Activated T-helper 17 cell treated with anti-CD3 and anti-CD28 coated beads, Interleukin-2, amount 50 U/mL, for 72 hours (primary cell): Measurements from ENCODE around the gene PSMD3. TPM values are rescaled to one million over a fixed set of nuclear protein-coding genes. Genes with fewer than 3 reads are reported as not detected.
"Not testable (repeated sequence)": the region's sequence is repeated elsewhere in the genome, so short reads cannot be mapped to it uniquely, and the experiment has no call there.

Experiments used
- ATAC-seq: fragments of 150-1000 bp; cut with Tn5 transposase; replicated peaks from 2 replicates; pipeline ENCODE4 v1.10.0; 2021; ENCODE audit warnings: mild to moderate bottlenecking, moderate library complexity
- H3K27ac Mint-ChIP-seq: one replicate; pipeline ENCODE4 v1.8.0; 2022; ENCODE audit warnings: mixed read lengths
- H3K27me3 Mint-ChIP-seq: one replicate; pipeline ENCODE4 v1.8.0; 2022; ENCODE audit warnings: mixed read lengths
- H3K36me3 Mint-ChIP-seq: one replicate; pipeline ENCODE4 v1.8.0; 2022; ENCODE audit warnings: low read depth, mild to moderate bottlenecking, mixed read lengths
- H3K4me1 Mint-ChIP-seq: one replicate; pipeline ENCODE4 v1.8.0; 2022; ENCODE audit warnings: mixed read lengths
- H3K4me3 Mint-ChIP-seq: one replicate; pipeline ENCODE4 v1.8.0; 2022; ENCODE audit warnings: mild to moderate bottlenecking, mixed read lengths
- H3K9me3 Mint-ChIP-seq: one replicate; pipeline ENCODE4 v1.8.0; 2022; ENCODE audit warnings: mixed read lengths
- total RNA-seq, 2 donors: library from RNA; stranded (reverse); gene quantifications; one replicate each; pipeline ENCODE4 v1.2.3, GENCODE V29; 2022

The PSMD3 gene
- total RNA-seq, 2 donors from 2014 or later, result 97.6 to 159 TPM

GRCh38 chr17:39996800-39997199 is 16.2 kb downstream of the PSMD3 start:
- ATAC-seq, result no peak
- H3K27ac Mint-ChIP-seq, result no peak overlapping the region
- no peak overlapping the region for H3K4me3 Mint-ChIP-seq
- no peaks in the 10 kb centered on the region for H3K9me3 Mint-ChIP-seq
- H3K4me1 Mint-ChIP-seq, result peaks cover 8% of the 10 kb centered on the region
- peaks cover 69% of the 10 kb centered on the region for H3K36me3 Mint-ChIP-seq
- no peaks in the 10 kb centered on the region for H3K27me3 Mint-ChIP-seq

GRCh38 chr17:39997543-39997942 is 16.9 kb downstream of the PSMD3 start:
- peaks cover 8% of the 10 kb centered on the region for H3K4me1 Mint-ChIP-seq
- no peak overlapping the region for H3K27ac Mint-ChIP-seq
- H3K27me3 Mint-ChIP-seq, result no peaks in the 10 kb centered on the region
- H3K4me3 Mint-ChIP-seq, result no peak overlapping the region
- peaks cover 61% of the 10 kb centered on the region for H3K36me3 Mint-ChIP-seq
- no peaks in the 10 kb centered on the region for H3K9me3 Mint-ChIP-seq
- no peak for ATAC-seq

- Mint-ChIP-seq H3K27ac (peak overlapping the region; percentile 20), H3K4me1 (peaks cover 7% of the 10 kb centered on the region), H3K9me3 (no peaks in the 10 kb centered on the region), H3K36me3 (peaks cover 46% of the 10 kb centered on the region), H3K27me3 (no peaks in the 10 kb centered on the region), H3K4me3 (no peak overlapping the region)
- no peak for ATAC-seq
Observed at GRCh38 chr17:39999067-39999466, 18.5 kb downstream of the PSMD3 start.

DNA sequence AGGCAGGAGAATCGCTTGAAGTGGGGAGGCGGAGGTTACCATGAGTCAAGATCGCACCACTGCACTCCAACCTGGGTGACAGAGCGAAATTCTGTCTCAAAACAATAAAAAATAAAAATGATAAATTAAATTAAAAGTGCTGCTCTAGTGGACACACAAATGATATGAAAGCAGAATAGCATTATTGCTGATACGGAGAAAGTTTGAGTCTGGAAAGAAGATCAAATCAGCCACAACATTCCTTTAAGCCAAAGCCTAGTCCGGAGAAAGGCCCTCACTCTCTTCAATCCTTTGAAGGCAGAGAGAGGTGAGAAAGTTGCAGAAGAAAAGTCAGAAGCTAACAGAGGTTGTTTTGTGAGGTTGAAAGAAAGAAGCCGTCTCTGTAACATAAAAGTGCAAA is 19.6 kb downstream of the PSMD3 start:
- no peak for ATAC-seq
- H3K27ac Mint-ChIP-seq, result no peak overlapping the region
- no peaks in the 10 kb centered on the region for H3K27me3 Mint-ChIP-seq
- H3K4me1 Mint-ChIP-seq, result peaks cover 3% of the 10 kb centered on the region
- H3K4me3 Mint-ChIP-seq, result no peak overlapping the region
- no peaks in the 10 kb centered on the region for H3K9me3 Mint-ChIP-seq
- peaks cover 35% of the 10 kb centered on the region for H3K36me3 Mint-ChIP-seq

DNA sequence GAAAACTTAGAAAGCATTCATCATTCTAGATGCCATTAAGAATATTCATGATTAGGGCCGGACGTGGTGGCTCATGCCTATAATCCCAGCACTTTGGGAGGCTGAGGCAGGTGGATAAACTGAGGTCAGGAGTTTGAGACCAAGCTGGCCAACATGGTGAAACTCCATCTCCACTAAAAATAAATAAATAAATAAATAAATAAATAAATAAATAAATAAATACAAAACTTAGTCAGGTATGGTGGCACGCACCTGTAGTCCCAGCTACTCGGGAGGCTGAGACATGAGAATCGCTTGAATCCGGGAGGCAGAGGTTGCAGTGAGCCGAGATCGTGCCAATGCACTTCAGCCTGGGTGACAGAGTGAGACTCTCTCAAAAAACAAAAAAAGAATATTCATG is 20.7 kb downstream of the PSMD3 start:
- peaks cover 23% of the 10 kb centered on the region for H3K36me3 Mint-ChIP-seq
- not testable (repeated sequence) for H3K27me3 Mint-ChIP-seq, ATAC-seq, H3K27ac Mint-ChIP-seq, H3K4me1 Mint-ChIP-seq, H3K4me3 Mint-ChIP-seq, H3K9me3 Mint-ChIP-seq

- Mint-ChIP-seq H3K9me3 (no peaks in the 10 kb centered on the region), H3K27me3 (no peaks in the 10 kb centered on the region)
Observed at GRCh38 chr17:40004072-40004471, 23.5 kb downstream of the PSMD3 start.

DNA sequence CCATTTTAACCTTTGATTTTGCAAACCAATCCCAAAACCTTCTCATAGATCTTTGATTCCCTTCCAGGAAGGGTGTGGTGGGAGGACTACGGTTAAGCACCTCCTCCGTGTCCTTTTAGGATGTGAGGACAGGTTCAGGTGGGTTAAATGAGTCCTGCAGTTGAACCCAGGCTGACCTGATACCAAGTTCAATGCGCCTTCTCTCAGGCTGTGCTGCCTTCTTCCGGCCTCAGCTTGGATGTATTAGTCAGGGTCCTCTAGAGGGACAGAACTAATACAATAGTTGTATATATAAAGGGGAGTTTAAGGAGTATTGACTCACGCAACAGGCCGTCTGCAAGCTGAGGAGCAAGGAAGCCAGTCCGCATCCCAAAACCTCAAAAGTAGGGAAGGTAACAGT is 24.1 kb downstream of the PSMD3 start:
- no peak for ATAC-seq
- H3K4me1 Mint-ChIP-seq, result no peaks in the 10 kb centered on the region
- H3K27me3 Mint-ChIP-seq, result no peaks in the 10 kb centered on the region
- H3K9me3 Mint-ChIP-seq, result no peaks in the 10 kb centered on the region
- no peak overlapping the region for H3K4me3 Mint-ChIP-seq
- H3K27ac Mint-ChIP-seq, result no peak overlapping the region
- no peaks in the 10 kb centered on the region for H3K36me3 Mint-ChIP-seq

More at GRCh38 chr17:40004072-40004471, 23.5 kb downstream of the PSMD3 start:
- Mint-ChIP-seq H3K4me3 (no peak overlapping the region), H3K27ac (no peak overlapping the region), H3K4me1 (no peaks in the 10 kb centered on the region), H3K36me3 (no peaks in the 10 kb centered on the region)
- no peak for ATAC-seq

DNA sequence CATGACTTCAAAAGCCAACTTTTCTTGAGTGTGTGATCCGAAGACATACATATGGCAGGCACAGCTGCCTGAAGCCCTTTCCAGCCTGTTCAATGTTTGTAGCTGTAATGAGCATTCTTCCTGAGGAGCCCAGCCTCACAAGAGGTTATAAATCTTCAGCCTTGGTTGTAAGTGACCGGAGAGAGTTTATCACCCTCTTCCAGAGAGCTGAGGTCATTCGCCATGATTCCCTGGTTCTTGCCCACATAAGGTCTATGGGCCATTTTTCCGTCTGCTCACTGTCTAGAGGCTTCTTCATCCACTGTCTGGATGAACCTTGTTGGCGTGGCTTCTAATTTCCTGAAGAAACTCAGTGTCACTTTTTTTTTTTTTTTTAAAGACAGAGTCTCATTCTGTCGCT is 24.9 kb downstream of the PSMD3 start:
- Mint-ChIP-seq H3K27ac (no peak overlapping the region), H3K4me1 (no peaks in the 10 kb centered on the region), H3K4me3 (no peak overlapping the region), H3K36me3 (no peaks in the 10 kb centered on the region), H3K9me3 (no peaks in the 10 kb centered on the region), H3K27me3 (no peaks in the 10 kb centered on the region)
- ATAC-seq, result no peak

DNA sequence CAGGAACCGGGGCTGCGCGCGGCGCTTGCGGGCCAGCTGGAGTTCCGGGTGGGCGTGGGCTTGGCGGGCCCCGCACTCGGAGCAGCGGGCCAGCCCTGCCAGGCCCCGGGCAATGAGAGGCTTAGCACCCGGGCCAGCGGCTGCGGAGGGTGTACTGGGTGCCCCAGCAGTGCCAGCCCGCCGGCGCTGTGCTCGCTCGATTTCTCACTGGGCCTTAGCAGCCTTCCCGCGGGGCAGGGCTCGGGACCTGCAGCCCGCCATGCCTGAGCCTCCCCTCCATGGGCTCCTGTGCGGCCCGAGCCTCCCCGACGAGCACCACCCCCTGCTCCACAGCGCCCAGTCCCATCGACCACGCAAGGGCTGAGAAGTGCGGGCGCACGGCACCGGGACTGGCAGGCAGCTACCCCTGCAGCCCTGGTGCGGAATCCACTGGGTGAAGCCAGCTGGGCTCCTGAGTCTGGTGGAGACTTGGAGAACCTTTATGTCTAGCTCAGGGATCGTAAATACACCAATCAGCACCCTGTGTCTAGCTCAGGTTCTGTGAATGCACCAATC is 30.4 kb downstream of the PSMD3 start:
- H3K9me3 Mint-ChIP-seq, H3K4me3 Mint-ChIP-seq, H3K4me1 Mint-ChIP-seq, ATAC-seq, H3K36me3 Mint-ChIP-seq, H3K27ac Mint-ChIP-seq, H3K27me3 Mint-ChIP-seq: not testable (repeated sequence)

- not testable (repeated sequence) for H3K4me1 Mint-ChIP-seq, H3K27me3 Mint-ChIP-seq, H3K4me3 Mint-ChIP-seq, H3K36me3 Mint-ChIP-seq, H3K27ac Mint-ChIP-seq, ATAC-seq, H3K9me3 Mint-ChIP-seq
Observed at GRCh38 chr17:40012017-40012647, 31.5 kb downstream of the PSMD3 start.

DNA sequence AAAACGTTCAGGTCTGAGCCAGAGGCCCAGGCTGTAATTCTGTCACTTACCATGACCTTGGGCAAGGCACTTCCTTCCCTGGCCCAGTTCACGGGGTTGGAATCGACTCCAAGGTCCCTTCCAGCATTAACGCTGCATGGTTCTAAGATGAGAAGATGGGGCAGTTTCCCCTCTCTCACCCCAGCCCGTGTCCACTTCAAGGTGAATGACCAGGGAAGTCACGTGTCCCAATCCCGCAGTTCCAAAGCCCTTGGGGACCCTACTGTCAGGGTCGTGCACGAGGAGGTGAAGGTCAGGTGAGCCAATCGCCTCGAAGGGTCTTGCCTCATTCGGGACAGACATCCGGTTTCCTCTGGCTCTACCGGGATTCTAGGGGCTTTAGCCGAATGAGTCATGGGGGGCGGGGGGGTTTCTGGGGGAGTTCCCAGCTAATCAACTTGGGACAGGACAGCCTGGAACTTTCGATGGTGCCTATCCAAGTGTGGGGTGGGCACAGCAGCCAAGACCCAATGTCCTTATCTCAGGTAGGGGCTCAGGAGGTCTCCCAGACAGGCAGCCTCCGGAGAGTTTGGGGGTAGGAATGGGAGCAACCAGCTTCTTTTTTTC is 33.9 kb downstream of the PSMD3 start:
- Mint-ChIP-seq H3K9me3 (no peaks in the 10 kb centered on the region), H3K4me1 (no peaks in the 10 kb centered on the region), H3K27me3 (no peaks in the 10 kb centered on the region), H3K4me3 (no peak overlapping the region), H3K27ac (no peak overlapping the region), H3K36me3 (peaks cover 6% of the 10 kb centered on the region)
- no peak for ATAC-seq

GRCh38 chr17:40015005-40015997 is 34.7 kb downstream of the PSMD3 start, which contains the start of gene CSF3:
TSS of gene CSF3 (plus strand) at chr17:40015440. CDS start at chr17:40015475, 35 bp downstream.
- Mint-ChIP-seq H3K36me3 (peaks cover 13% of the 10 kb centered on the region), H3K27me3 (no peaks in the 10 kb centered on the region), H3K4me1 (no peaks in the 10 kb centered on the region), H3K9me3 (no peaks in the 10 kb centered on the region), H3K4me3 (no peak within 1 kb of the TSS), H3K27ac (no peak within 1 kb of the TSS)
- no peak for ATAC-seq

DNA sequence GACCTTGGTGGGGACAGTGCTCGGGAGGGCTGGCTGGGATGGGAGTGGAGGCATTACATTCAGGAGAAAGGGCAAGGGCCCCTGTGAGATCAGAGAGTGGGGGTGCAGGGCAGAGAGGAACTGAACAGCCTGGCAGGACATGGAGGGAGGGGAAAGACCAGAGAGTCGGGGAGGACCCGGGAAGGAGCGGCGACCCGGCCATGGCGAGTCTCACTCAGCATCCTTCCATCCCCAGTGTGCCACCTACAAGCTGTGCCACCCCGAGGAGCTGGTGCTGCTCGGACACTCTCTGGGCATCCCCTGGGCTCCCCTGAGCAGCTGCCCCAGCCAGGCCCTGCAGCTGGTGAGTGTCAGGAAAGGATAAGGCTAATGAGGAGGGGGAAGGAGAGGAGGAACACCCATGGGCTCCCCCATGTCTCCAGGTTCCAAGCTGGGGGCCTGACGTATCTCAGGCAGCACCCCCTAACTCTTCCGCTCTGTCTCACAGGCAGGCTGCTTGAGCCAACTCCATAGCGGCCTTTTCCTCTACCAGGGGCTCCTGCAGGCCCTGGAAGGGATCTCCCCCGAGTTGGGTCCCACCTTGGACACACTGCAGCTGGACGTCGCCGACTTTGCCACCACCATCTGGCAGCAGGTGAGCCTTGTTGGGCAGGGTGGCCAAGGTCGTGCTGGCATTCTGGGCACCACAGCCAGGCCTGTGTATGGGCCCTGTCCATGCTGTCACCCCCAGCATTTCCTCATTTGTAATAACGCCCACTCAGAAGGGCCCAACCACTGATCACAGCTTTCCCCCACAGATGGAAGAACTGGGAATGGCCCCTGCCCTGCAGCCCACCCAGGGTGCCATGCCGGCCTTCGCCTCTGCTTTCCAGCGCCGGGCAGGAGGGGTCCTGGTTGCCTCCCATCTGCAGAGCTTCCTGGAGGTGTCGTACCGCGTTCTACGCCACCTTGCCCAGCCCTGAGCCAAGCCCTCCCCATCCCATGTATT is 35.7 kb downstream of the PSMD3 start:
- no peaks in the 10 kb centered on the region for H3K27me3 Mint-ChIP-seq
- H3K36me3 Mint-ChIP-seq, result peaks cover 21% of the 10 kb centered on the region
- no peak overlapping the region for H3K27ac Mint-ChIP-seq
- peaks cover 3% of the 10 kb centered on the region for H3K4me1 Mint-ChIP-seq
- ATAC-seq, result no peak
- H3K9me3 Mint-ChIP-seq, result no peaks in the 10 kb centered on the region
- H3K4me3 Mint-ChIP-seq, result no peak overlapping the region
